ENCODE results near the gene MSI1.

Gene MSI1

GRCh38 chr12:120376934-120377572, 8.1 kb upstream of the MSI1 start:
- DNase-seq (ENCODE audit: low read depth), result no peak

- DNase-seq (ENCODE audit: low read depth), result no peak
Measured at GRCh38 chr12:120376416-120376815, 7.5 kb upstream of the MSI1 start.

- DNase-seq (ENCODE audit: low read depth), result no peak
Measured at GRCh38 chr12:120376009-120376408, 7.0 kb upstream of the MSI1 start.

- no peak for DNase-seq (ENCODE audit: low read depth)
Measured at GRCh38 chr12:120373683-120374082, 4.7 kb upstream of the MSI1 start.

- no peak for DNase-seq (ENCODE audit: low read depth)
Measured at GRCh38 chr12:120370343-120371243, 1.6 kb upstream of the MSI1 start.

GRCh38 chr12:120369603-120370342, 809 bp upstream of the MSI1 start:
- DNase-seq (ENCODE audit: low read depth), result no peak

GRCh38 chr12:120367924-120368788, 808 bp downstream of the MSI1 start:
- DNase-seq (ENCODE audit: low read depth), result no peak

- DNase-seq (ENCODE audit: low read depth), result no peak
Measured at GRCh38 chr12:120367233-120367923, 1.6 kb downstream of the MSI1 start.

- no peak for DNase-seq (ENCODE audit: low read depth)
Measured at GRCh38 chr12:120366845-120367232, 2.1 kb downstream of the MSI1 start.

- no peak for DNase-seq (ENCODE audit: low read depth)
Measured at GRCh38 chr12:120366341-120366705, 2.6 kb downstream of the MSI1 start.

GRCh38 chr12:120365675-120366340, 3.2 kb downstream of the MSI1 start:
- no peak for DNase-seq (ENCODE audit: low read depth)

- DNase-seq (ENCODE audit: low read depth), result no peak
Measured at GRCh38 chr12:120364487-120364886, 4.5 kb downstream of the MSI1 start.

GRCh38 chr12:120363274-120363855, 5.6 kb downstream of the MSI1 start:
- DNase-seq (ENCODE audit: low read depth), result no peak

GRCh38 chr12:120362516-120363273, 6.3 kb downstream of the MSI1 start:
- DNase-seq (ENCODE audit: low read depth), result no peak

GRCh38 chr12:120361506-120362208, 7.3 kb downstream of the MSI1 start:
- no peak for DNase-seq (ENCODE audit: low read depth)

- DNase-seq (ENCODE audit: low read depth), result no peak
Measured at GRCh38 chr12:120359128-120359527, 9.8 kb downstream of the MSI1 start.

- no peak for DNase-seq (ENCODE audit: low read depth)
Measured at GRCh38 chr12:120358412-120359100, 10.4 kb downstream of the MSI1 start.

GRCh38 chr12:120357104-120357503, 11.9 kb downstream of the MSI1 start:
- no peak for DNase-seq (ENCODE audit: low read depth)
